Activated CD4-positive, alpha-beta T cell treated with anti-CD3 and anti-CD28 coated beads, Interleukin-2, amount 50 U/mL, for 4 hours (primary cell): ENCODE data around the gene SERPINA3.

ENCODE experiments used
- DNase-seq, 2 experiments: peaks; one replicate each; pipeline ENCODE4 v3.0.0-alpha.2; 2020

The SERPINA3 gene

GRCh38 chr14:94659901-94660300 is 47.7 kb downstream of the SERPINA3 start:
- DNase-seq, result no peak

DNA sequence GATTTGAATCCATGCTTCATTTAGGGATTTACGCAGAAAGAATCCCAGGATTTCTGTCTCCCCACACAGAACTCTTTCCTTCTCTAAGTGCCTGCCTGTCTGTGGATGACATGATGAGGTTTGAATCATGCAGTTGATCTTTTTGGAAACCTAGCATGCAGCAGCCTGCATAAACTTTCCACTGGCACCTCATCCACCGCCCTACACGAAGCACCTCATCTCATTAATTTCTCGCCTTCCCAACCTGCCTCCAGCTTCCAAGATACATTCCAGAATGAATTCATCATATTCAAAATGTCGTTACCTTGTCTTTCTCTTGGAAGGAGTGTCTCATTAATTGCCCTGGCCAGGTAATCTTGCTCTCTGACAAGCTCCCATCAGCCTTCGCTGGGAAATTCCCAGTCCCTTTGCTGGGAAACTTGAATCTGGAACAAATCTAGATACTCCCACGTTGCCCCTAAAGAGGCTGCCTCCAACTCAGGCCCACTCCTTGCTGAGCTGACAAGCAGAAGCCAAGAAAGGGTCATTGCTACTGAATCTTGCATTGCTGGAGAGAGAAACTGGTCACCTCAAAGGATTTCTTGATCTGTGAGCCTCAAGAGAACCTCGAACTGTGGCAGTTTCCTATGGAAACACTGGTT is 48.2 kb downstream of the SERPINA3 start:
- DNase-seq, result no peak

GRCh38 chr14:94663538-94663937 is 51.3 kb downstream of the SERPINA3 start:
- no peak for DNase-seq

DNA sequence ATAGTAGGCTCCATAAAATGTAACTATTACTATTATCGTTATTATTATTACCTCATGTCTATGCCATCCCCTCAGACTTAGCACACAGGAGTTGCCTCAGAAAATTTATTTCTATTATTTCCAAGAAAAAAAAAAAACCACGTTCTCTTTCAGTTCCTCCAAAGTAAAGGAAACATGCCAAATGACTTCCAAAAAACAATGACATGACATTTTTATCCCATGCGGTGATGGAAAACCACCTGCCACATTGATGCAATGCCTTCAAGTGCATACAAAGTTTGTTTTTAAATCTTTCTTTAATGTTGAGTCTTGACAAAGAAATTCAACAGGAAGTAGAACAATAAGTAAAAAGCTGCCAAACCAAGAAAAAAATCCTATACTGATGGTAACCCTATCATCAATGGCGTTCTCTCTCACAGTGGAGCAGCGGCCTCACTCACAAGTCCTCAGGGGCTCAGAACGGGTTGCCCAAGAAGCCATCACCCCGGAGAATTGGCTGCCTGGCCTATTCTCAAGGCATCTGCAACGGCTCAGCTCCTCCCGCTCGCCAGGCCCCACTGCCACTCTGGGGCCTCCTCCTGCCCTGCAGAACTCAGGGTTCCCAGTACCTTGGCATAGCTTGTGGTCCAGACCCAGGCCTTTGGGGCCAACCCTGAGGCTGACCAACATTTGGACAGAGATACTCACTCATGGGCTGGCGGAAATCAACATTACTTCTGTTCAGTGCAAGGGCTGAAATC is 51.9 kb downstream of the SERPINA3 start:
- DNase-seq, result no peak

DNA sequence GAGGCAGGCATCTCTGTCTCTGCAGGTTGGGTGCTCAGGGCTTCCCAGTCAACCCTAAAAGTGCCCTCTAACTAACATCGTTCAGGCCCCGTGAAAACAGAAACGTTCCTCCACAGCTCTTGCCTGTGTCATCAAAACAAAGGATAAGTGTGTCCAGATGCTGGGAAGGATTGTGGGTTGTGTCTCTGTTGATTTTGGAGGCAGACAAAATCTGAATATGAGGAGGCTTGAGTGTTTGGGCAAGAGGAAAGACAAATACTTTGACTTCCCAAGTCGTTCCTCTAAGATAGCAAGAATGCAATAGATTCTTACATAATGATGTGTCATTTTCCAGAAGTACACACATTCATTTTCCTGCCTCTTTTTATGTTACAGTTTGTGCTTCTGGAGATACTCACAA is 52.9 kb downstream of the SERPINA3 start:
- DNase-seq, result no peak

DNA sequence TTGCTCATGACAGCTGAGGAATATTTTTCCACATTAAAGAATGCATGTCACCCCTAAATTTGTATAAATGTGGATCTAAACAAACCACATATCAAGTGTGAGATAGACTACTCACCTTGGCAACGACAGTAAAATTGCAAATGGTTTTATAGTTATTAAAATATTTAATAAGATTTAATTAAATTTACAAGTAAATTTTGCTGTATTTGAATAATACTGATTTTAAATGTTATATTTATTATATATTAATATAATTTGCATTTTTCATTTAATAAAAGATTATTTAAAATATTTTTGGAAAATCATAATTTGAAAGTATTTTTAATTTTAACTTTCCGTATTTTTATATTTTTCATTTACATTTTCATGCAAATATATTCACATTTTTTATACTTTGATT is 53.4 kb downstream of the SERPINA3 start:
- no peak for DNase-seq

GRCh38 chr14:94670692-94671285 is 58.6 kb downstream of the SERPINA3 start:
- DNase-seq, result no peak

DNA sequence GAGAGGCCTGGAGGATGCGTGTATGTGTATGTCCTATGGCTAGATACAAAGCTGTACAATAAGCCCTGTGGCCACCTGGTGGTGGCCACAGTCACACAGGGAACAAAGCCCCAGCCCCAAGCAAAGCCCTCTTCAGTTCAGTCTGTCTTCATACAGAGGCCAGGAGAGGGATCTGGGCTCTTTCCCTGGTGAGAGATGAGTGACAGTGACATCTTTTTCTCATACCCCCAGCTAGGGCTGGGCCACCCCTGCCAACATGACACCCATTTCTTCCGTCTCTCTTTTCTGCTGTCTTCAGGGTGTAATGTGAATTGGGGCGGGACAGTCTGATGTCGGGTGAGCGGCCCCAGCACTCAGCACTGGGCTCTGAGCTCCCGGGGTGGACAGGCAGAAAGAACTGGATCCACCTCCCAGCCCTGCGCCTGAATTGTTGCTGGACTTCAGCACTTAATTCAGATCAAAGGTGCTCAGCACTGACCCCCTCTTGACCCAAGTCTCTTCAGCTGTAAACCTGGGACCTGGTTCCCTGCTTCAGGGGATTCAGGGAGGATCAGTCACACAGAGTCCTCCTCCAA is 59.8 kb downstream of the SERPINA3 start:
- no peak for DNase-seq

DNA sequence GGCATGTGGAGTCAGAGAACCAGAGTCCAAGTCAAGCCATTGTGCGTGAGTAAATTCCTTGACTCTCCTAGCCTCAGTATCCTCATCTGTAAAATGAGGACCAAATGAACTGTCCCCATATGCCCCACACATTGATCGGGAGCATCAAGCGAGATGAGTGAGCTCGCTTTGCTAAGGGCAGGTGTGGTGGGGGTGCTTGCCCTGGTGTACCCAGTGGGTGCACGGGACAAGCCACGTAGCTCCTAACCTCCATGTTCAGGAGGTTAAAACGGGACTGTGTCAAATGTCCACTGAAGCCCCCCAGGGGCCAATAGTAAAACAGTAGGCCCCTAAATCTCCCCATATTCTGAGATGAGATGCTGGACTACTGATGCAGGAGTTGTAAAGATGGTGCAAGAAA is 60.9 kb downstream of the SERPINA3 start:
- no peak for DNase-seq
